Body of pancreas (tissue), 4 donors: ENCODE results near the gene PIK3CG. TPM values are rescaled to one million over a fixed set of nuclear protein-coding genes. Genes with fewer than 3 reads are reported as not detected.
"Not testable (repeated sequence)": the region's sequence is repeated elsewhere in the genome, so short reads cannot be mapped to it uniquely, and the experiment has no call there.

Source experiments
- ATAC-seq: fragments of 150-250 bp; one replicate; pipeline ENCODE4 v1.9.1; 2016
- DNase-seq, 4 donors: peaks; one replicate each; pipeline ENCODE4 v3.0.0-alpha.2; 2019
- H3K27ac ChIP-seq, 4 donors: fragments of 200-600 bp; sonication (generic); 1 replicate in 3 of 4; 2 replicates in 1 of 4; pipeline versions ENCODE4 v1.5.1 to v1.6.1; 2016 to 2019; ENCODE audit warnings: mild to moderate bottlenecking in 1 of 4, mixed read lengths in 1 of 4, moderate library complexity in 1 of 4
- H3K27me3 ChIP-seq, 2 donors: fragments of 200-600 bp; sonication (generic); one replicate each; pipeline ENCODE4 v1.6.0; 2016; ENCODE audit warnings: mild to moderate bottlenecking in 1 of 2
- H3K36me3 ChIP-seq, 2 donors: fragments of 200-600 bp; sonication (generic); replicated peaks in 1 of 2; 2 replicates each; pipeline ENCODE4 v1.5.1; 2016; ENCODE audit warnings: low read depth in 2 of 2; ENCODE audit not compliant: insufficient read depth in 1 of 2
- H3K4me1 ChIP-seq: fragments of 200-600 bp; sonication (generic); one replicate; pipeline ENCODE4 v1.6.0; 2016
- H3K4me3 ChIP-seq, 2 donors: fragments of 200-600 bp; sonication (generic); 1 replicate in 1 of 2; 2 replicates in 1 of 2; pipeline ENCODE4 v1.5.1; 2016 to 2019
- H3K9me3 ChIP-seq, 3 donors: fragments of 200-600 bp; sonication (generic); 1 replicate in 2 of 3; 2 replicates in 1 of 3; pipeline ENCODE4 v1.5.1; 2016
- CTCF ChIP-seq, 7 experiments: fragments of 450-650 bp in 4 of 7; fragments of 200-600 bp in 3 of 7; sonication (generic) in 3 of 7; IDR thresholded peaks; one replicate each; pipeline ENCODE4 v1.5.1; 2016 to 2019; ENCODE audit warnings: antibody characterized with exemption in 7 of 7
- POLR2A ChIP-seq, 3 donors: fragments of 450-650 bp; IDR thresholded peaks; one replicate each; pipeline ENCODE4 v1.6.1; 2016; ENCODE audit warnings: antibody characterized with exemption in 3 of 3, mild to moderate bottlenecking in 2 of 3
- WGBS, 2 donors: methylation state at CpG; one replicate each; pipeline ENCODE4 v1.1.5; 2017; 5-methylcytosine and 5-hydroxymethylcytosine counted together
- intact Hi-C: fragments of 100-400 bp; cut with DNase I; formaldehyde crosslinking; loops from one replicate; pipeline ENCODE4 v1.15.1; 2023
- total RNA-seq, 2 donors: library from RNA; depleted of rRNA; stranded (reverse); fragments of >200 nt; gene quantifications; one replicate each; pipeline ENCODE4 v1.1.0, GENCODE V29; 2016

Gene PIK3CG
- total RNA-seq, 2 donors from 2014 or later, result 0.66 to 3.1 TPM

GRCh38 chr7:106820321-106821217 is 44.5 kb upstream of the PIK3CG start:
- H3K4me3 ChIP-seq, result no peak overlapping the region
- no peaks in the 10 kb centered on the region for H3K36me3 ChIP-seq
- DNase-seq (no peak), ATAC-seq (no peak)
- H3K27me3 ChIP-seq, result no peaks in the 10 kb centered on the region
- H3K9me3 ChIP-seq, result no peaks in the 10 kb centered on the region
- no peak overlapping the region for H3K27ac ChIP-seq
- TF ChIP-seq POLR2A (IDR thresholded peaks at IDR 0.05) (no peak), CTCF (IDR thresholded peaks at IDR 0.05) (no peak)
- H3K4me1 ChIP-seq, result no peaks in the 10 kb centered on the region
- intact Hi-C loops, result no loop called here
- 64 to 68% methylated on average over 4 of the region's 4 CpGs for WGBS, 2 donors

- Histone ChIP-seq H3K27ac (no peak overlapping the region), H3K4me3 (no peak overlapping the region), H3K36me3 (no peaks in the 10 kb centered on the region), H3K27me3 (no peaks in the 10 kb centered on the region), H3K4me1 (no peaks in the 10 kb centered on the region), H3K9me3 (no peaks in the 10 kb centered on the region)
- ATAC-seq (no peak), DNase-seq (no peak)
- intact Hi-C loops, result no loop called here
- no peak for TF ChIP-seq POLR2A (IDR thresholded peaks at IDR 0.05)
- TF ChIP-seq CTCF (IDR thresholded peaks at IDR 0.05), result no peak
Measured at GRCh38 chr7:106823631-106824030, 41.5 kb upstream of the PIK3CG start.

GRCh38 chr7:106824458-106824857 is 40.6 kb upstream of the PIK3CG start:
- H3K9me3 ChIP-seq, result no peaks in the 10 kb centered on the region
- no peaks in the 10 kb centered on the region for H3K4me1 ChIP-seq
- WGBS, 2 donors, result 85 to 92% methylated on average over 4 of the region's 4 CpGs
- no peak overlapping the region for H3K27ac ChIP-seq
- no peak overlapping the region for H3K4me3 ChIP-seq
- DNase-seq (no peak), ATAC-seq (no peak)
- intact Hi-C loops, result no loop called here
- no peaks in the 10 kb centered on the region for H3K36me3 ChIP-seq
- no peaks in the 10 kb centered on the region for H3K27me3 ChIP-seq
- no peak for TF ChIP-seq POLR2A (IDR thresholded peaks at IDR 0.05)
- TF ChIP-seq CTCF (IDR thresholded peaks at IDR 0.05), result no peak

- DNase-seq (no peak), ATAC-seq (no peak)
- Histone ChIP-seq H3K36me3 (no peaks in the 10 kb centered on the region), H3K9me3 (no peaks in the 10 kb centered on the region), H3K4me3 (no peak overlapping the region), H3K4me1 (no peaks in the 10 kb centered on the region), H3K27ac (no peak overlapping the region), H3K27me3 (no peaks in the 10 kb centered on the region)
- intact Hi-C loops, result no loop called here
- WGBS, 2 donors, result 59 to 72% methylated on average over 2 of the region's 2 CpGs
- no peak for TF ChIP-seq CTCF (IDR thresholded peaks at IDR 0.05)
- no peak for TF ChIP-seq POLR2A (IDR thresholded peaks at IDR 0.05)
Measured at GRCh38 chr7:106827626-106828025, 37.5 kb upstream of the PIK3CG start.

- TF ChIP-seq CTCF (IDR thresholded peaks at IDR 0.05) (no peak), POLR2A (IDR thresholded peaks at IDR 0.05) (no peak)
- WGBS, 2 donors, result 77 to 79% methylated on average over 7 of the region's 7 CpGs
- ATAC-seq, result no peak
- no peaks in the 10 kb centered on the region for H3K9me3 ChIP-seq
- no peak for DNase-seq
- no peaks in the 10 kb centered on the region for H3K4me1 ChIP-seq
- intact Hi-C loops, result no loop called here
- H3K4me3 ChIP-seq, result no peak overlapping the region
- no peak overlapping the region for H3K27ac ChIP-seq
- H3K27me3 ChIP-seq, result no peaks in the 10 kb centered on the region
- H3K36me3 ChIP-seq, result no peaks in the 10 kb centered on the region
Measured at GRCh38 chr7:106829496-106829895, 35.6 kb upstream of the PIK3CG start.

GRCh38 chr7:106830896-106831295 is 34.2 kb upstream of the PIK3CG start:
- H3K27ac ChIP-seq, H3K4me1 ChIP-seq, ATAC-seq, intact Hi-C loops, H3K27me3 ChIP-seq, H3K36me3 ChIP-seq, DNase-seq, H3K9me3 ChIP-seq, H3K4me3 ChIP-seq: not testable (repeated sequence)
- WGBS, 2 donors, result 85 to 87% methylated on average over 9 of the region's 9 CpGs
